ENCODE measurements around the gene NOM1. TPM values are rescaled to one million over a fixed set of nuclear protein-coding genes. Genes with fewer than 3 reads are reported as not detected.

Gene NOM1
- total and polyA plus RNA-seq, 2 donors, result 9.3 to 10.6 TPM

DNA sequence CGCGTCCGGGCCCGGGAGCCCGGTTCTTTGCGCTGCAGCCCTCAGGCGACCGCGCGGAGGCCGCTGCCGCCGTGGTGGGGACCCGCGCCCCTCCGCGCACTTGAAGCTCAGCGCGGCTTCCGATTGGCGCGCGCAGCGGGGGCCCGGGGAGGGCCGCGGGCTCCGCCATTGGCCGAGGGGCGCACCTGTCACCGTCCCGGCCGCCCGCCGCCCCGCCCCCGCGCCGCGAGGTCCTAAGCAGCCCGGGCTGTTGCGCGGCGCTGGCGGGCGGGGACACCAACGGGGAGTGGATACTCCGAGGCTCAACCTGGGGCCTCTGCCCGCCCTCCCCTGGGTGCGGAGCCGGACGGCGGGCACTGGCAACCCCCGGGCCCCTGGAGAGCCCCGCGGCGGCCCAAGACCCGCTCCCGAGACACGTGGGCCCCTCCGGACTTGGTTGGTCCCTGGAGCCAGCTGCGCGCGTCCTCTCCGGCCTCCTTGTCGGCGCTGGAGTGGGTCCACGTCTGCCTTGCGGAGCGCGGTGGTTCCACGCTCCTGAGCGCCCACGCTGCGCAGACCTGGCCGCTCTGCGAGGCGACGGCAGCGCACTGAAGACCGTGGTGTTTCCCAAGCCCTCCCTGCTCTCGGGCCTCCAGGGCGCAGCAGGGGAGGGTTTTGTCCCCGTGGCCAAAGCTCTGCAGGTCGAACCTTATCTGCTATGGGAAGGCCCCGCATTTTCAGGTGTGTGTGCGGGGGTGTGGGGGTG is 61.2 kb downstream of the NOM1 start, which contains the start of gene MNX1:
MNX1 (minus strand) TSS at position 76 of the 745 bp plus-strand sequence. CDS start 313 bp downstream, outside the sequence.
- peak within 1 kb of the TSS; percentile 40 to 63 for H3K4me3 ChIP-seq (ENCODE audit: low read length in 2 of 2)
- no peaks in the 10 kb centered on the region for H3K36me3 ChIP-seq (ENCODE audit: control insufficient read depth in 2 of 2, insufficient read depth in 2 of 2, low read length in 1 of 2)
- H3K27me3 ChIP-seq (ENCODE audit: control insufficient read depth in 2 of 2, insufficient read depth in 1 of 2, low read length in 1 of 2), result peaks cover 92 to 95% of the 10 kb centered on the region in 2 donors
- DNase-seq (ENCODE audit: low read depth in 6 of 9, low spot score in 9 of 9), result peak in 8 of 9 donors; percentile 20 to 82 (median 60)
- 2% methylated on average over 87 of the region's 87 CpGs for WGBS
- H3K9me3 ChIP-seq (ENCODE audit: control insufficient read depth in 2 of 2, insufficient read depth in 1 of 2, low read length in 1 of 2), result peaks cover 0 to 5% of the 10 kb centered on the region in 2 donors
- no peak within 1 kb of the TSS for H3K27ac ChIP-seq (ENCODE audit: low read depth in 1 of 2, low read length in 1 of 2)
- H3K4me1 ChIP-seq (ENCODE audit: control insufficient read depth in 2 of 2, insufficient read depth in 2 of 2, low read length in 2 of 2), result peaks cover 12 to 14% of the 10 kb centered on the region in 2 donors

DNA sequence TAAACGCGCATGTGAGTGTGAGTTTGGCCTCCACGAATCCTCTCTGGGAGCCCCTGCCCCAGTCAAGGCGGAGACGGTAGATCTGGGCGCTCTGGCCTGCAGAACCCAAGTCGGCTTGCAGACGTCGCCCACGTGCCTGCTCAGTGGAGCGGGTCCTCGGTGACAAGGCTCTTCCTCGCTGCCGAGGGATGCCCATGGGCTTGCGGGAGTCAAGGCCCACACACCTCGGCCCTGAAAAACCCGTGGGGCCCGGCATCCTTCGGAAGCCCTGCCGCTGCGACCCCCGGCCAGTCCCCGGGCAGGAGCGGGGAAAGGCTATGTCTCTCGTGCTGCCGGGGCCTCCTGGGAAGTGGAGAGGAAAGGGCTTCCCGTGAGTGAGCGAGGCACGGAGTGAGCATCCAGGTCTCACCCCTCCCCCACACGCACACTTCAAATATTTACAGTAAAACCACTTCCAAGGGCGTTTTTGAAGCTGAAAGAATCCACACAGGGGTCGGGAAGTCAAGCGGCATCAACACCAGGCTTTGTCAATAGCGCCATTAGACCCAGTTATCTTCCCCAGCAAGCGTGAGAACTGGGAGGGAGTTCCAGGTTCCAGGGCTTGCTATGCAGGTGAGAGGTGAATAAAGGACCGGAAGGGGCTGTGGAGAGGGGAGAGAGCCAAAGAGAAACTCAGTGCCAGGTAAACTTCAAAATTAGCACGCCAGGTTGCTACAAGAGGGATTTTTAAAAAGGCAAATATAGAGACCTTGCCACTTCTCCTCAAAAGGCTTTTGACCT is 62.0 kb downstream of the NOM1 start:
- peak overlapping the region; percentile 13 to 63 for H3K4me3 ChIP-seq (ENCODE audit: low read length in 2 of 2)
- H3K9me3 ChIP-seq (ENCODE audit: control insufficient read depth in 2 of 2, insufficient read depth in 1 of 2, low read length in 1 of 2), result peaks cover 0 to 5% of the 10 kb centered on the region in 2 donors
- peaks cover 12 to 14% of the 10 kb centered on the region in 2 donors for H3K4me1 ChIP-seq (ENCODE audit: control insufficient read depth in 2 of 2, insufficient read depth in 2 of 2, low read length in 2 of 2)
- peaks cover 90 to 95% of the 10 kb centered on the region in 2 donors for H3K27me3 ChIP-seq (ENCODE audit: control insufficient read depth in 2 of 2, insufficient read depth in 1 of 2, low read length in 1 of 2)
- no peaks in the 10 kb centered on the region for H3K36me3 ChIP-seq (ENCODE audit: control insufficient read depth in 2 of 2, insufficient read depth in 2 of 2, low read length in 1 of 2)
- no peak for DNase-seq (ENCODE audit: low read depth in 6 of 9, low spot score in 9 of 9)
- no peak overlapping the region for H3K27ac ChIP-seq (ENCODE audit: low read depth in 1 of 2, low read length in 1 of 2)
- WGBS, result 4% methylated on average over 37 of the region's 37 CpGs

DNA sequence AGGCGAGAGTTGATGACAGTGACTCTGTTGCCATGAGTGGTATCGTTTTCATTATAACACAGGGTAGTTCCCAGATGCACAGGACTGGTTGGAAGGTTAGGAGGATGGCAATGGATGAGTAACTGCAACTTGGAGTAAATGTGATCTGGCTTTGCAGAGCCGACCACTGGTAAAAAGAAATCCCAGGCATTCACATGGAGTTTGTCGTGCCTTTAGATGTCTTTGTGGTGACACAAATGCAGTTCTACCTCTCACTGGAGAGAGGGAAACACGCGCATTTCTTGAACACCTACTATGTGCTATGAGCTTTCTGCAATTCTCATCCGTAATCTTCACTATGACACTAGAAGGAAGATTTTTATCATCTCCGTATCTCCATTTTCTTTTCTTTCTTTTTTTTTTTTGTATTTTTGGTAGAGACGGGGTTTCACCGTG is 62.6 kb downstream of the NOM1 start:
- Histone ChIP-seq H3K27me3 (ENCODE audit: control insufficient read depth in 2 of 2, insufficient read depth in 1 of 2, low read length in 1 of 2) (peaks cover 90 to 95% of the 10 kb centered on the region in 2 donors), H3K36me3 (ENCODE audit: control insufficient read depth in 2 of 2, insufficient read depth in 2 of 2, low read length in 1 of 2) (no peaks in the 10 kb centered on the region), H3K4me3 (ENCODE audit: low read length in 2 of 2) (no peak overlapping the region), H3K9me3 (ENCODE audit: control insufficient read depth in 2 of 2, insufficient read depth in 1 of 2, low read length in 1 of 2) (peaks cover 0 to 5% of the 10 kb centered on the region in 2 donors), H3K27ac (ENCODE audit: low read depth in 1 of 2, low read length in 1 of 2) (no peak overlapping the region), H3K4me1 (ENCODE audit: control insufficient read depth in 2 of 2, insufficient read depth in 2 of 2, low read length in 2 of 2) (peaks cover 12 to 14% of the 10 kb centered on the region in 2 donors)
- DNase-seq (ENCODE audit: low read depth in 6 of 9, low spot score in 9 of 9), result no peak
- WGBS, result 18% methylated on average over 10 of the region's 10 CpGs

DNA sequence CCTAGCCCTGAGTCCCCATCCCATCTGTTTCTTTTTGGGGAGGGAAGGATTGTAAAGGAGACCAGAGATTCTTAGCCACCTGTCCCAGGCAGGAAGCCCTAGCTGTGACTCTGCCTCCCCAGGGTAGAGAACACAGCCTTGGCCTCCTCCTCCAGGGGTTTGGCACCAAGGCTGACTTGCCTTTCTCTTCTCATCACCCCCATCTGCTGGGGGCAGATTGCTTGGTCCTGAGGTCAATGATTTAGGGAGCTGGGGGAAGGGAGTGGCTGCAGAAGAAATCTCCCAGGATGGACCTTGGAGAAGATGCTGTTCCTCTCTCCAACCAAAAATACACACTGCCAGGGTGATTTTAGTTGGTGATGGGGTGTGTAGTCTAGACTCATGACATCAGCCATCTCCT is 63.6 kb downstream of the NOM1 start:
- H3K4me1 ChIP-seq (ENCODE audit: control insufficient read depth in 2 of 2, insufficient read depth in 2 of 2, low read length in 2 of 2), result peaks cover 12 to 14% of the 10 kb centered on the region in 2 donors
- peaks cover 91 to 95% of the 10 kb centered on the region in 2 donors for H3K27me3 ChIP-seq (ENCODE audit: control insufficient read depth in 2 of 2, insufficient read depth in 1 of 2, low read length in 1 of 2)
- no peaks in the 10 kb centered on the region for H3K36me3 ChIP-seq (ENCODE audit: control insufficient read depth in 2 of 2, insufficient read depth in 2 of 2, low read length in 1 of 2)
- H3K4me3 ChIP-seq (ENCODE audit: low read length in 2 of 2), result no peak overlapping the region
- no peak for DNase-seq (ENCODE audit: low read depth in 6 of 9, low spot score in 9 of 9)
- H3K9me3 ChIP-seq (ENCODE audit: control insufficient read depth in 2 of 2, insufficient read depth in 1 of 2, low read length in 1 of 2), result peaks cover 0 to 5% of the 10 kb centered on the region in 2 donors
- H3K27ac ChIP-seq (ENCODE audit: low read depth in 1 of 2, low read length in 1 of 2), result no peak overlapping the region

DNA sequence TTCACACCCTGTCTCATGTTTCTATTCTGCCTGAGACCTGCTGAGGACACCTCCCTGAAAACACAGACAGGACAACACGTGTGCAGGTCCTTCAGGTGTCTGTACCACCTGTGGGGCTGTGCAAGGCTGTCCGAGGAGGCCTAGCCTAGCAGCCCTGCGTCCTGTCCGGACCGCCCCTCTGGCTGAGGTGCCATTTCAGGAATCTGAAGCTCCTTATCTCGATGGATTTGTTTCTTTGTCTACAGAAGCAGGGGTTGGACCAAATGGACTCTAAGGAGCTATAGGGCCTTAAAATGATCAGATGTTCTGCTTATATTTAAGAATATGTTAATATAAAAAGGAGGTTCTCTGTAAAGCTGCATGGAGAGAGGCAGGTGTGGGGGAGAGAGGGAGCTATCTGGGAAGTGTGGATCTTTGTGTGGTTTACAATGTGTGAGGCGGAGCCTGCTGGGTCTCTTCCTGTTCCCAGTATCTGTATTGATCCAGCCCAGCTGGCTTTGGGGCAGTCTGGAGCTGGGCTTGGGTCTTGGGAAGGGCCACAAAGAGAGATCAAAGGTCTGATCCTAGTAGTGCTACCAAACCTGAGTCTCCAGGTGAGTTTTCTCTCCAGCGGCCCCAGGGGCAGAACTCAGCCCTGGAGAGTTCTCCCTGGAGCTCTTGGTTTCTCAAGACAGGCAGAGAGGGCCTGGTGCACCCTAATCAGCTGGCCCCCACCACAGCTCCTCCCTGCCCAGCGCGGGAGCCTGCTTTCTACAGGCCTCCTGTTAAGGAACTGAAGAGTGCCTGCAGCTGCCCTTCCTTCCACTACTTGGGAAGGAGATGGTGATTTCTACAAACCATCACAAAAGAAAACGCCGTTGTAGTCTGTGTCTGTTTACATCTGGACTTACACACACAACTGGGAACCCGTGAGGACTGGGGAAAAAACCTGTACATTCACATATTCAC is 64.4 kb downstream of the NOM1 start:
- peaks cover 0 to 7% of the 10 kb centered on the region in 2 donors for H3K9me3 ChIP-seq (ENCODE audit: control insufficient read depth in 2 of 2, insufficient read depth in 1 of 2, low read length in 1 of 2)
- H3K4me3 ChIP-seq (ENCODE audit: low read length in 2 of 2), result no peak overlapping the region
- no peak overlapping the region for H3K27ac ChIP-seq (ENCODE audit: low read depth in 1 of 2, low read length in 1 of 2)
- H3K4me1 ChIP-seq (ENCODE audit: control insufficient read depth in 2 of 2, insufficient read depth in 2 of 2, low read length in 2 of 2), result peaks cover 12 to 14% of the 10 kb centered on the region in 2 donors
- 21% methylated on average over 13 of the region's 13 CpGs for WGBS
- no peak for DNase-seq (ENCODE audit: low read depth in 6 of 9, low spot score in 9 of 9)
- peaks cover 91 to 95% of the 10 kb centered on the region in 2 donors for H3K27me3 ChIP-seq (ENCODE audit: control insufficient read depth in 2 of 2, insufficient read depth in 1 of 2, low read length in 1 of 2)
- no peaks in the 10 kb centered on the region for H3K36me3 ChIP-seq (ENCODE audit: control insufficient read depth in 2 of 2, insufficient read depth in 2 of 2, low read length in 1 of 2)

DNA sequence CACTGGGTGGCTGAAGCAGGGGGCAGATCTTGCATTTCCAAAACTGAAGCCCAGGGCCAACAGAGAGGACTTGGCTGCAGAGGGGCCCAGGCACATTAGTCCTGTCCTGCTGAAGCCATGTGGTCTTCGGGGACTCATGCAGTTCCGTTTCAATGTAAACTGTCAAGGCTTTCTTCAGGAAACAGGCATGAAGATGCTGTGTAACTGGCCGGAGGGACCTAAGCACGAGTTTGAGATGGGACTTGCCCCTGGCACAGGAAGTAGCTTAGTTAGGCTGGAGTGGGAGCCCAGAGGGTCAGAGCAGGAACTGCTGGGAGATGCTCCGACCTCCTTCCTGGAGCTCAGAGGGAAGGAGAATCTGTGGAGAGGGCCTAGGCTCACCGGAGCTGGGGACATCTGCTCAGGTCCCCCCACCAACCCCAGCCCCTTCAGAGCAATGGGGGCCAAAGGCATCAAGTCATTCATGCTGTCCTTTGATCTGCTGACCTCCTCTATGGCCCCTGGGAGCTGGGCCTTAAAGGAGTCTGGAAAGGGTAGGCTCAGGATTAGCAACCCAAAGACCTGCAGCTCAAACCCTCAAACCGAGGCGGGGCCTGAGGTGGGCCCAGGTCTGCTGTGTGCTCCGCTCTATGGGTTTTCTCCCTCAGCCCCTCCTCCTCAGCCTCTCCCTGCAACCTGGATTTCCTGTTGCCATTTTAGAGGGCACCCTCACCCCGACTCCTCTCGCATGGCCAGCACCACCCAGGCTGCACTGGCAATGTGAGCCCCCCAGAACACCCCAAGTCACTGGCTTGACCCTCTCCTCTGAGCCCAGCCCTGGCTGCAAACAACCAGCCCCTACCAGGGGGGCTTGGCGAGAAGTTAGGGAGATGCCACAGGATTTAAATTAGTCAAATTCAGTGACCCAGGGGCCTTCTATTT is 65.4 kb downstream of the NOM1 start:
- H3K4me3 ChIP-seq (ENCODE audit: low read length in 2 of 2), result no peak overlapping the region
- WGBS, result 22% methylated on average over 12 of the region's 12 CpGs
- DNase-seq (ENCODE audit: low read depth in 6 of 9, low spot score in 9 of 9), result no peak
- H3K36me3 ChIP-seq (ENCODE audit: control insufficient read depth in 2 of 2, insufficient read depth in 2 of 2, low read length in 1 of 2), result no peaks in the 10 kb centered on the region
- H3K27ac ChIP-seq (ENCODE audit: low read depth in 1 of 2, low read length in 1 of 2), result no peak overlapping the region
- H3K27me3 ChIP-seq (ENCODE audit: control insufficient read depth in 2 of 2, insufficient read depth in 1 of 2, low read length in 1 of 2), result peaks cover 92 to 97% of the 10 kb centered on the region in 2 donors
- H3K4me1 ChIP-seq (ENCODE audit: control insufficient read depth in 2 of 2, insufficient read depth in 2 of 2, low read length in 2 of 2), result peaks cover 12 to 15% of the 10 kb centered on the region in 2 donors
- H3K9me3 ChIP-seq (ENCODE audit: control insufficient read depth in 2 of 2, insufficient read depth in 1 of 2, low read length in 1 of 2), result peaks cover 0 to 13% of the 10 kb centered on the region in 2 donors

DNA sequence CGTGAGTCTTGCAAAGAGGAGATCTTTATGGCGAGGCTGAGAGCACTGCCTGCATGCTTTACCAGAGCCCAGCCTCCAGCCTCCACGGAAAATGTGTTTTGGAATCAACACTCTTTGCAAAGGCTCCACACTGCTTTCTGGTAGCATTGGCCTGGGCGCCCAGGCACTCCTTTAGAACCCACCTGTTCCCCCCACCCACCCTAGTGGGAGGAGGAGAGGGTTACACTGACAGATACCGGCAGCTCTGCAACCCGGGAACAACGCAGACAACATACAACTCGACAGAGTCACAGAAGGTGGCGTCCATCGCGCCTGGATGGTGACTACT is 66.5 kb downstream of the NOM1 start:
- Histone ChIP-seq H3K27me3 (ENCODE audit: control insufficient read depth in 2 of 2, insufficient read depth in 1 of 2, low read length in 1 of 2) (peaks cover 91 to 100% of the 10 kb centered on the region in 2 donors), H3K27ac (ENCODE audit: low read depth in 1 of 2, low read length in 1 of 2) (no peak overlapping the region), H3K36me3 (ENCODE audit: control insufficient read depth in 2 of 2, insufficient read depth in 2 of 2, low read length in 1 of 2) (no peaks in the 10 kb centered on the region), H3K4me1 (ENCODE audit: control insufficient read depth in 2 of 2, insufficient read depth in 2 of 2, low read length in 2 of 2) (peaks cover 4 to 12% of the 10 kb centered on the region in 2 donors), H3K9me3 (ENCODE audit: control insufficient read depth in 2 of 2, insufficient read depth in 1 of 2, low read length in 1 of 2) (peaks cover 0 to 13% of the 10 kb centered on the region in 2 donors), H3K4me3 (ENCODE audit: low read length in 2 of 2) (no peak overlapping the region)
- WGBS, result 5% methylated on average over 11 of the region's 11 CpGs
- no peak for DNase-seq (ENCODE audit: low read depth in 6 of 9, low spot score in 9 of 9)

All from thymus (tissue), 11 donors.